GM21367 (cell line): ENCODE data around the gene TPM1.
"Not testable (repeated sequence)": the region's sequence is repeated elsewhere in the genome, so short reads cannot be mapped to it uniquely, and the experiment has no call there.

Source experiments
- ATAC-seq: cut with Tn5 transposase; IDR thresholded peaks from one replicate; pipeline ENCODE4 v1.9.1; 2021; ENCODE audit not compliant: unreplicated experiment

The TPM1 gene

GRCh38 chr15:63090887-63091286, 48.3 kb downstream of the TPM1 start:
- ATAC-seq: no peak

DNA sequence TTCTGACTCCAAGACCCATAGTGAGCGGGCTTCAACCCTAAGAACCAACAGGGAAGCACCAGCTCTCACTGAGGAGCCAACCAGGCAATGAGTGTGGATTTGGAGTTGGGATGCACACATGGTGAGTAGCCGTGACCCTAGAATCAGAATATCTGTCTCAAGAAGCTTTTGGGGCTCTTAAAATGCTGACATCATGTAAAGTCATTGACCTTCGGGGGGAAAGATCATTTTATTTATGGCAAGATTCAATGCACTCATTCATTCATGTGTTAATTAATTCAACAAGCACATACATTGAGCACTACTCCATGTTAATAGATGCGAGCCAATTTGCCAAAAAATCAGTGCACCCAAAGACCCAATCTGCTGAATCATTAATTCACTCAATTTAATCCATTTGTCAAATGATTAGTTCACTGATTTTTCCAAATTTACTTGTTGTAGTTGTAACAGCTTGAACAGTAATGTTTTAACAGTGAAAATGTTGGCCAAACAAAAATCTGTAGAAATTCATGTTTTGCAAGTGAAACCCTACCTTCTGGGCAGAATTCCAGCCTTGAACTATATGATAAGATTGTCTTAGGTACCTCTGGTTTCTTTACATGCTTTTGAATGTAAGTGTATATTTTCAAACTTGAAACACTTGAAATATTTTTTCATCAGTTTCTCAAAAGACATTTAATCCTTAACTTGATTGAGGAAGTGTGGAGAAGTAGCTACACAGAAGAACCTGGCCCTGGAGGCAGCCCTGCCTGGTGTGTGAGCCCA, 49.3 kb downstream of the TPM1 start:
- no peak for ATAC-seq

GRCh38 chr15:63093486-63094205, 51.1 kb downstream of the TPM1 start:
- ATAC-seq: no peak

DNA sequence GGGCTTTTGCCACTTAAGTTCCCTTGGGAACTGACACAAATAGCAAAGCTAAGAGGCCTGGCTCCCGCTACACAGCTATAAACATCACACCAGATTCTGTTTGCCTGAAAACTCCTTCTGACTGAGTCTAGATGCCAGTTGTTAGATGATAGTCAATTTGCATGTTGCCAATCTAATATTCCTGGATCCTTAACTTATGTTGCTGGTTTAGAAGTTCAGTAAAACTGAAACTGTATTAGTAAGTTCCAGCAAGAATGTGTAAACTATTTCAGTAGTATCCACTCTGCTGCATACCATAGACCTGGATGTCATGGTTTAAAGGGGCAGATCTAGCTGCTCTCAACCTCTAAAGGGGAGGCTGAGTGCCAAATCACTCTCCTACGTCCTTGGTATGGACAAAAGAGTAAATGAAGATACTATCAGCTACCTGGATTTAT, 52.0 kb downstream of the TPM1 start:
- ATAC-seq: no peak

DNA sequence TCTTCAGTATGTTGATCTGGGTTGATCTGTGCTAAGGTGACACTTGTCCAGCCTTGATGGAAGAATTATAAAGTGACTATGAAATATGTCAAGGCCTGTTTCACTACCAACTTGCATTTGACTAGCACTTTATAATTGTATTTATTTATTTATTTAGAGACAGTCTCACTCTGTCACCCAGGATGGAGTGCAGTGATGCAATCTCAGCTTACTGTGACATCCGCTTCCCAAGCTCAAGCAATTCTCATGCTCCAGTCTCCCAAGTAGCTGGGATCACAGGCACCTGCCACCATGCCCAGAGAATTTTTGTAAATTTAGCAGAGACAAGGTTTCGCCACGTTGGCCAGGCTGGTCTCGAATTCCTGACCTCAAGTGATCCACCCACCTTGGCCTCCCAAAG, 53.6 kb downstream of the TPM1 start:
- ATAC-seq: no peak

- not testable (repeated sequence) for ATAC-seq
Observed at GRCh38 chr15:63098901-63099300, 56.4 kb downstream of the TPM1 start.

DNA sequence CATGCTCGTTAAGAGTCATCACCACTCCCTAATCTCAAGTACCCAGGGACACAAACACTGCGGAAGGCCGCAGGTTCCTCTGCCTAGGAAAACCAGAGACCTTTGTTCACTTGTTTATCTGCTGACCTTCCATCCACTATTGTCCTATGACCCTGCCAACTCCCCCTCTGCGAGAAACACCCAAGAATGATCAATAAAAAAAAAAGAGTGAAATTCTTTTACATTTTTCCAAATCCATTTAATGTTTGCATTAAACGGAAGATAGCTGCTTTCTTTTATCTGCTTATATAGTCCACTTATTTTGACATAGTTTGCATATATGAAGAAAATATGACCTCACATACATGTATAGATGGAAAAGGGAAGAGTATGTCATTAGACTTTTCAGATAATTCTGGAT, 57.0 kb downstream of the TPM1 start:
- ATAC-seq: not testable (repeated sequence)

DNA sequence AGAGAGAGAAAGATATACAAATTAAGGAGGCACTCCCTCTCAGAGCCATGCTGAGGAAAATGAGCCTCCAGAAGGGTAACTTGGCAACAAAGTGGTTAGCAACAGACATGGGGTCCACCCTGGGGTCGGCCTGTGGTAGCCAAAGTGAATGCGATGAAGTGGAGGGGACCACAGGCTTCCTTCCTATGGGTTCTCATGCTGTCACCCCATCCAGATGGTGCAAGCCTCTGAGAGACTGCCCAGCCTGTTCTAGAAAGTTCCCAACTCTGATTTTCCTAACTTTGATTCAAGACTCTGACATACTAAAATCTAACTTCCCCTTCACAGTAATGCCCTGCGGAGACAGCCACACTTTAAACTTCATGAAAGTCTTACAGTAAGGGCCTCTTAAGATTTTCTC, 60.9 kb downstream of the TPM1 start:
- ATAC-seq: no peak

DNA sequence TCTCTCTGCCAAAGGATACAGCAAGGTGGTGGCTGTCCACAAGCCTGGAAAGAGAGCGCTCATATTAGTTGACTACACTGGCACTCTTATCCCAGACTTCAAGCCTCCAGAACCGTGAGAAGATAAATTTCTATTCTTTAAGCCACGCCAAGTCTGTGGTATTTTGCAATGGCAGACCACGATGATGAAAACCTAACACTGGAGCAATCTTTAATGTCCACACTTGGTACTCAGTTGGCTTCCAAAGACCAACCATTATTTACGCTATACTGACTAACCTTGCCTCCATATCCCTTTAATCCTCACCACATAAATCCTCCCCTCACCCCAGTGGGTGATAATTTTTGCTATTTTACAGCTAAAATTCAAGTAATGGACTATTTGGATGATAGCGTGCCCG, 62.2 kb downstream of the TPM1 start:
- ATAC-seq: no peak

DNA sequence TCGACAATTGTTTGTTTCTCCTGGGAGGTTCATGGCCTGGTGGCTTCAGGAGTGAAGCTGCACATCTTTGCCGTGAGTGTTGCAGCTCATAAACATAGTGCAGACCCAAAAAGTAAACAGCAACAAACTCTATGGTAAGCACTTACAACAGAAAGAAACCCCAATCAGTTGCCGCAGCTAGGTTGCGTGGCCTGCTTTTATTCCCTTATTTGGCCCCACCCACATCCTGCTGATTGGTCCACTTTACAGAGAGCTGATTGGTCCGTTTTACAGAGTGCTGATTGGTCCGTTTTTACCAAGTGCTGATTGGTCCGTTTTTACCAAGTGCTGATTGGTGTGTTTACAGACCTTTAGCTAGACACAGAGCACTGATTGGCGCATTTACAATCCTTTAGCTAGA, 62.8 kb downstream of the TPM1 start:
- ATAC-seq: not testable (repeated sequence)

GRCh38 chr15:63107895-63108546, 65.5 kb downstream of the TPM1 start:
- ATAC-seq: no peak

- no peak for ATAC-seq
Observed at GRCh38 chr15:63109498-63109897, 67.0 kb downstream of the TPM1 start.

DNA sequence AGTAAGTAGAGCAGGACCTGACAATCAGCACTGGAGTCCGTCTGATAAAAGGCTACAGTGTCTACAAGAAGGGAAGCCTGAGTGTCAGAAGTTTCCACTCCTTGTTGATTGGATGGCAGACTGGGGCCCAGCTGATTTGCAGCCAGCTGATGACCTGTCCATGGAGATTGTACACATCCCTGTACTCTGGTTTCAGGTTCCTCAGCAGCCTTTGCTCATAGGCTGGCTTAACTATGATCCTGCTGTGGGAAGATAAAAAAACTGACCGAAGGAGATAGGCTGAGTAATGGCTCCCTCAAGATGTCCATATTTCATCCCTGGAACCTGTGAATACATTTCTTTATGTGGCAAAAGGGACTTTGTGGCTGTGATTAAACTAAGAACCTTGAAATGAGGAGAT, 67.4 kb downstream of the TPM1 start:
- no peak for ATAC-seq

- ATAC-seq: no peak
Observed at GRCh38 chr15:63110428-63111026, 68.0 kb downstream of the TPM1 start.

DNA sequence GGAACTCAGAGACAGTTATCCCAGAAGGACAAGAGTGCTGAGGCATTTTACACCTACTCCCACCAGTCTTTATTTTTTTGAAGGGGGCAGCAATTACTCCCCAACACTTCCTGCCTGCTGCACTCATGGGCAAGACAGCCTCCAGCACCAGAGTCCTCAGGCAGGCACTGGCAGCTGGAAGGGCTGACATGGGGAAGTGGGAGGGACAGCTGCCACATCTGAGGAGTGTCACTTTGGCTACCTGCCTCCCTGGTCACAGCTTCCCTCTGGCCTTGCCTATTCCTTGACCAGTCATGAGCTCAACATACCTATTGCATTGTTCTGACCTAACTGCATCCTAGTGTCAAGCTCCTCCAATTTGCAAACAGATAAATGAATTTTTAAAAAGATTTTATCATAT, 68.9 kb downstream of the TPM1 start:
- no peak for ATAC-seq

GRCh38 chr15:63112871-63113270, 70.3 kb downstream of the TPM1 start:
- no peak for ATAC-seq

- ATAC-seq: no peak
Observed at GRCh38 chr15:63114465-63114864, 71.9 kb downstream of the TPM1 start.
